ENCODE results near the gene GABBR1. TPM values are rescaled to one million over a fixed set of nuclear protein-coding genes. Genes with fewer than 3 reads are reported as not detected.

GABBR1 gene
- polyA plus RNA-seq, 1 of the 3 experiments (the other 2 are of a cell fraction) = 26.8 TPM

DNA sequence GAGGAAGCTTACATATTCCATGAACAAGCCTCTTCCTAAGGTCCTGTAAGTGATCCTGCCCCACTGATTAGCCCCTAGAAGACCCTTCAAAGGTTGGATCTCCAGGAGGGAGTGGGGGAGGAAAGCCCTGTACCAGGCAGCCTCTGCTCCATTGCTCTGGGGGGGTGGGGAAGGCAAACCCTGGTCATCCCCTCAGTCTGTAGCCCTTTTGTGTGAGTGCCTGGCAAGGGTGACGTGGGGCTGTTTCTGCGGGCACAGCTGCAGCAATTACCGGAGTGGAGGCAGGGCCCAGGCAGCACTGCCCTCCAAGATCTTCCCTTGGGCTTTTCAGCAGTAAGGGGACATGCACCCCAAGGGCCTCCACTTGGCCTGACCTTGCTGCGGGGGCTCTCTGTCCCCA lies 23.8 kb upstream of the GABBR1 start, which contains the start of gene MOG:
TSS of gene MOG (plus strand) at position 295 of the 400 bp plus-strand sequence. CDS start 118 bp downstream, outside the sequence.
- CTCF ChIA-PET = interaction anchor here (0.7 kb wide), 1 partner anchor 474 kb away, joined by 3 read pairs; no protein-coding TSS in a partner anchor
- TF ChIP-seq FOXJ3 (CRISPR knock-in tag; IDR thresholded peaks at IDR 0.05) (no peak), NFIC (IDR thresholded peaks at IDR 0.05; ENCODE audit: borderline replicate concordance) (no peak), MEF2A (IDR thresholded peaks at IDR 0.05; ENCODE audit: borderline replicate concordance, low read depth) (no peak), TCF12 (IDR thresholded peaks at IDR 0.05) (no peak), JUND (IDR thresholded peaks at IDR 0.05) (no peak), RCOR1 (IDR thresholded peaks at IDR 0.05; ENCODE audit: low read length) (no peak), NRF1 (IDR thresholded peaks at IDR 0.05; ENCODE audit: low read depth, low read length) (no peak), TEAD4 (IDR thresholded peaks at IDR 0.05; ENCODE audit: borderline replicate concordance, insufficient read depth) (no peak), RXRA (IDR thresholded peaks at IDR 0.05; ENCODE audit: borderline replicate concordance, low read depth) (no peak), SIN3A (IDR thresholded peaks at IDR 0.05; ENCODE audit: borderline replicate concordance, low read depth, low read length) (no peak), CHD2 (IDR thresholded peaks at IDR 0.05; ENCODE audit: low read length, partially characterized antibody) (no peak)
- TF ChIP-seq, protein P1, sequence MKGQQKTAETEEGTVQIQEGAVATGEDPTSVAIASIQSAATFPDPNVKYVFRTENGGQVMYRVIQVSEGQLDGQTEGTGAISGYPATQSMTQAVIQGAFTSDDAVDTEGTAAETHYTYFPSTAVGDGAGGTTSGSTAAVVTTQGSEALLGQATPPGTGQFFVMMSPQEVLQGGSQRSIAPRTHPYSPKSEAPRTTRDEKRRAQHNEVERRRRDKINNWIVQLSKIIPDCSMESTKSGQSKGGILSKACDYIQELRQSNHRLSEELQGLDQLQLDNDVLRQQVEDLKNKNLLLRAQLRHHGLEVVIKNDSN (IDR thresholded peaks at IDR 0.05; ENCODE audit: borderline replicate concordance, low read depth) = no peak
- TF ChIP-seq, protein P2, sequence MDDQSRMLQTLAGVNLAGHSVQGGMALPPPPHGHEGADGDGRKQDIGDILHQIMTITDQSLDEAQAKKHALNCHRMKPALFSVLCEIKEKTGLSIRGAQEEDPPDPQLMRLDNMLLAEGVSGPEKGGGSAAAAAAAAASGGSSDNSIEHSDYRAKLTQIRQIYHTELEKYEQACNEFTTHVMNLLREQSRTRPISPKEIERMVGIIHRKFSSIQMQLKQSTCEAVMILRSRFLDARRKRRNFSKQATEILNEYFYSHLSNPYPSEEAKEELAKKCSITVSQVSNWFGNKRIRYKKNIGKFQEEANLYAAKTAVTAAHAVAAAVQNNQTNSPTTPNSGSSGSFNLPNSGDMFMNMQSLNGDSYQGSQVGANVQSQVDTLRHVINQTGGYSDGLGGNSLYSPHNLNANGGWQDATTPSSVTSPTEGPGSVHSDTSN (IDR thresholded peaks at IDR 0.05) = no peak
- TF ChIP-seq, protein P3, sequence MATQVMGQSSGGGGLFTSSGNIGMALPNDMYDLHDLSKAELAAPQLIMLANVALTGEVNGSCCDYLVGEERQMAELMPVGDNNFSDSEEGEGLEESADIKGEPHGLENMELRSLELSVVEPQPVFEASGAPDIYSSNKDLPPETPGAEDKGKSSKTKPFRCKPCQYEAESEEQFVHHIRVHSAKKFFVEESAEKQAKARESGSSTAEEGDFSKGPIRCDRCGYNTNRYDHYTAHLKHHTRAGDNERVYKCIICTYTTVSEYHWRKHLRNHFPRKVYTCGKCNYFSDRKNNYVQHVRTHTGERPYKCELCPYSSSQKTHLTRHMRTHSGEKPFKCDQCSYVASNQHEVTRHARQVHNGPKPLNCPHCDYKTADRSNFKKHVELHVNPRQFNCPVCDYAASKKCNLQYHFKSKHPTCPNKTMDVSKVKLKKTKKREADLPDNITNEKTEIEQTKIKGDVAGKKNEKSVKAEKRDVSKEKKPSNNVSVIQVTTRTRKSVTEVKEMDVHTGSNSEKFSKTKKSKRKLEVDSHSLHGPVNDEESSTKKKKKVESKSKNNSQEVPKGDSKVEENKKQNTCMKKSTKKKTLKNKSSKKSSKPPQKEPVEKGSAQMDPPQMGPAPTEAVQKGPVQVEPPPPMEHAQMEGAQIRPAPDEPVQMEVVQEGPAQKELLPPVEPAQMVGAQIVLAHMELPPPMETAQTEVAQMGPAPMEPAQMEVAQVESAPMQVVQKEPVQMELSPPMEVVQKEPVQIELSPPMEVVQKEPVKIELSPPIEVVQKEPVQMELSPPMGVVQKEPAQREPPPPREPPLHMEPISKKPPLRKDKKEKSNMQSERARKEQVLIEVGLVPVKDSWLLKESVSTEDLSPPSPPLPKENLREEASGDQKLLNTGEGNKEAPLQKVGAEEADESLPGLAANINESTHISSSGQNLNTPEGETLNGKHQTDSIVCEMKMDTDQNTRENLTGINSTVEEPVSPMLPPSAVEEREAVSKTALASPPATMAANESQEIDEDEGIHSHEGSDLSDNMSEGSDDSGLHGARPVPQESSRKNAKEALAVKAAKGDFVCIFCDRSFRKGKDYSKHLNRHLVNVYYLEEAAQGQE (IDR thresholded peaks at IDR 0.05; ENCODE audit: low read depth, low read length) = no peak
- TF ChIP-seq, protein P4, sequence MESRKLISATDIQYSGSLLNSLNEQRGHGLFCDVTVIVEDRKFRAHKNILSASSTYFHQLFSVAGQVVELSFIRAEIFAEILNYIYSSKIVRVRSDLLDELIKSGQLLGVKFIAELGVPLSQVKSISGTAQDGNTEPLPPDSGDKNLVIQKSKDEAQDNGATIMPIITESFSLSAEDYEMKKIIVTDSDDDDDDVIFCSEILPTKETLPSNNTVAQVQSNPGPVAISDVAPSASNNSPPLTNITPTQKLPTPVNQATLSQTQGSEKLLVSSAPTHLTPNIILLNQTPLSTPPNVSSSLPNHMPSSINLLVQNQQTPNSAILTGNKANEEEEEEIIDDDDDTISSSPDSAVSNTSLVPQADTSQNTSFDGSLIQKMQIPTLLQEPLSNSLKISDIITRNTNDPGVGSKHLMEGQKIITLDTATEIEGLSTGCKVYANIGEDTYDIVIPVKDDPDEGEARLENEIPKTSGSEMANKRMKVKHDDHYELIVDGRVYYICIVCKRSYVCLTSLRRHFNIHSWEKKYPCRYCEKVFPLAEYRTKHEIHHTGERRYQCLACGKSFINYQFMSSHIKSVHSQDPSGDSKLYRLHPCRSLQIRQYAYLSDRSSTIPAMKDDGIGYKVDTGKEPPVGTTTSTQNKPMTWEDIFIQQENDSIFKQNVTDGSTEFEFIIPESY (IDR thresholded peaks at IDR 0.05; ENCODE audit: borderline replicate concordance, low read depth) = no peak
- TF ChIP-seq, protein P5, sequence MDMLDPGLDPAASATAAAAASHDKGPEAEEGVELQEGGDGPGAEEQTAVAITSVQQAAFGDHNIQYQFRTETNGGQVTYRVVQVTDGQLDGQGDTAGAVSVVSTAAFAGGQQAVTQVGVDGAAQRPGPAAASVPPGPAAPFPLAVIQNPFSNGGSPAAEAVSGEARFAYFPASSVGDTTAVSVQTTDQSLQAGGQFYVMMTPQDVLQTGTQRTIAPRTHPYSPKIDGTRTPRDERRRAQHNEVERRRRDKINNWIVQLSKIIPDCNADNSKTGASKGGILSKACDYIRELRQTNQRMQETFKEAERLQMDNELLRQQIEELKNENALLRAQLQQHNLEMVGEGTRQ (IDR thresholded peaks at IDR 0.05; ENCODE audit: borderline replicate concordance, low read depth, low read length) = no peak

More for the DNA sequence above, 23.8 kb upstream of the GABBR1 start, which contains the start of gene MOG:
- Histone ChIP-seq H3F3A (replicated peaks; ENCODE audit: insufficient read depth) (no peaks in the 10 kb centered on the region), H3K4me2 (no peak within 1 kb of the TSS), H4K20me1 (ENCODE audit: insufficient read depth) (no peaks in the 10 kb centered on the region), H3K4me3 (ENCODE audit: low read depth in 2 of 2, low read length in 1 of 2) (no peak within 1 kb of the TSS; a peak in 1 of 4 replicates), H3K27me3 (ENCODE audit: insufficient read depth) (peaks cover 36% of the 10 kb centered on the region), H3K27ac (ENCODE audit: low read depth in 2 of 2, low read length in 1 of 2) (no peak within 1 kb of the TSS), H3K79me2 (ENCODE audit: insufficient read depth) (no peaks in the 10 kb centered on the region), H2AFZ (ENCODE audit: low read depth) (no peak within 1 kb of the TSS), H3K9me3 (no peaks in the 10 kb centered on the region), H3K4me1 (ENCODE audit: control insufficient read depth in 1 of 2, insufficient read depth in 2 of 2, low read depth in 1 of 2, low read length in 1 of 2) (no peaks in the 10 kb centered on the region), H3K36me3 (replicated peaks in 1 of 2; ENCODE audit: control insufficient read depth in 1 of 2, insufficient read depth in 2 of 2, low read length in 1 of 2) (no peaks in the 10 kb centered on the region), H3K9me2 (no peaks in the 10 kb centered on the region), H3K9ac (no peak within 1 kb of the TSS)
- 18% methylated on average over 2 of the region's 4 CpGs for WGBS (ENCODE audit: low lambda C conversion rate)
- no peak for DNase-seq
- POLR2A ChIA-PET = no interaction called here
